BE2C (cell line): ENCODE measurements around the gene COBL.

Experiments
- DNase-seq: peaks from one replicate; pipeline ENCODE4 v3.0.0-alpha.2; 2020
- H3K27me3 ChIP-seq: fragments of 250-450 bp; sonication (Bioruptor Pico); 2 replicates; pipeline ENCODE4 v1.5.1; 2020; ENCODE audit warnings: mild to moderate bottlenecking
- H3K36me3 ChIP-seq: fragments of 250-450 bp; sonication (Bioruptor Pico); 2 replicates; pipeline ENCODE4 v1.5.1; 2020; ENCODE audit warnings: mild to moderate bottlenecking
- H3K4me1 ChIP-seq: fragments of 250-450 bp; sonication (Bioruptor Pico); 2 replicates; pipeline ENCODE4 v1.5.1; 2020
- H3K4me3 ChIP-seq: 2 replicates; pipeline ENCODE4 v1.5.1; 2011; ENCODE audit warnings: low read depth, low read length
- H3K9me3 ChIP-seq: fragments of 250-450 bp; sonication (Bioruptor Pico); 2 replicates; pipeline ENCODE4 v1.5.1; 2020
- TF ChIP-seq, protein P1 (sequence below): IDR thresholded peaks from 2 replicates; pipeline ENCODE4 v1.5.1; 2012; ENCODE audit warnings: mild to moderate bottlenecking, low read depth, low read length

Gene COBL

DNA sequence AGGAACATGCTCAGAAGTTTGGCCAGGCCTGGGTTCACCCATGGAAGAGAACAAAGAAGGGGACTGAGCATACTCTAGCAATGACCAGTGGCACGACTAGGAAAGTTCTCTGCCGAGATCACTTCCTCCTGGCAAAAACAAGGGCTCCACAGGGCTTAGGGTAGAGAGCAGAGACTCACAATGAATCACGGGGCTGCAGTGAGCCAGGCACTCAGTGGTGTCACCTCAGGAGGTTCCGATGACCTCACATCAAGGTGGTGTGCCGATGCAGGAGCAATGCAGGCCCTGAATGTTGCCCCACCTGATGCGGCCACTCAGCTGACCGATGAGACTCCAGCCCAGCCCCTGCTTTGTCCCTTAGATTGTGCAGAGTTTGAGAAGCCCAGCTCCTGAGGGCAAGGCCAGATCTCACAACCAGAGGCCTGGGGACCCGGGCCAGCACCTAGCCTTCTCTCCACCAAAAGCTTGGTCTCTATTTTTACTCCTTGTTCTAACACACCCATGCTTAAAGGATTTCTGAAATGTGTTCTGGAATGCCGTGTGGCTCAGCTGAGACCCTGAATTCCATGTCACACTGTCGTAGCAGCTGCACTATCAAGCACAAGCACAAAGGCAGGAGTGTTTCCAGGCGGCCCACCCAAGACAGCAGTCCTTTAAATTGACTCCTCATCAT, 60.9 kb downstream of the COBL start:
- TF ChIP-seq, protein P1, sequence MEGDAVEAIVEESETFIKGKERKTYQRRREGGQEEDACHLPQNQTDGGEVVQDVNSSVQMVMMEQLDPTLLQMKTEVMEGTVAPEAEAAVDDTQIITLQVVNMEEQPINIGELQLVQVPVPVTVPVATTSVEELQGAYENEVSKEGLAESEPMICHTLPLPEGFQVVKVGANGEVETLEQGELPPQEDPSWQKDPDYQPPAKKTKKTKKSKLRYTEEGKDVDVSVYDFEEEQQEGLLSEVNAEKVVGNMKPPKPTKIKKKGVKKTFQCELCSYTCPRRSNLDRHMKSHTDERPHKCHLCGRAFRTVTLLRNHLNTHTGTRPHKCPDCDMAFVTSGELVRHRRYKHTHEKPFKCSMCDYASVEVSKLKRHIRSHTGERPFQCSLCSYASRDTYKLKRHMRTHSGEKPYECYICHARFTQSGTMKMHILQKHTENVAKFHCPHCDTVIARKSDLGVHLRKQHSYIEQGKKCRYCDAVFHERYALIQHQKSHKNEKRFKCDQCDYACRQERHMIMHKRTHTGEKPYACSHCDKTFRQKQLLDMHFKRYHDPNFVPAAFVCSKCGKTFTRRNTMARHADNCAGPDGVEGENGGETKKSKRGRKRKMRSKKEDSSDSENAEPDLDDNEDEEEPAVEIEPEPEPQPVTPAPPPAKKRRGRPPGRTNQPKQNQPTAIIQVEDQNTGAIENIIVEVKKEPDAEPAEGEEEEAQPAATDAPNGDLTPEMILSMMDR: no peak
- Histone ChIP-seq H3K36me3 (no peaks in the 10 kb centered on the region), H3K27me3 (no peaks in the 10 kb centered on the region), H3K4me3 (no peak overlapping the region), H3K9me3 (no peaks in the 10 kb centered on the region), H3K4me1 (no peaks in the 10 kb centered on the region)
- no peak for DNase-seq

DNA sequence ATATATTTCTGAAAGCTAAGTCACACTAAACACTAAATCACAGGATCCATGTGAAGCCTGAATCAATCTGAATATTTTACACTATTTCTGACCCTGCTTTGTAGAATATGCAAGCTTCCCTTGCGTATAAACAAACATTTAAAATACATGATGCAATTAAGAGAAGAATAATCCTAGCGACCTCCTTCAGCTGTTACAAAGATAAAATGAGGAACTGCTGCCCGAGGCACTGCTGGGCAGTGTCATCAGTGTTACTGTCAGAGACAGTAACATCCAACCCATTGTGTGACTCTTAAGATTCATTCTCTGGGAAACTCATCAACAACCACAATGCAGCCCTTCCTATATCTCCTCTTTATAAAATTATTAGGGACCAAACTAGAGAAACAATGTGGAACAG, 61.6 kb downstream of the COBL start:
- no peaks in the 10 kb centered on the region for H3K27me3 ChIP-seq
- no peaks in the 10 kb centered on the region for H3K36me3 ChIP-seq
- no peak overlapping the region for H3K4me3 ChIP-seq
- H3K9me3 ChIP-seq: no peaks in the 10 kb centered on the region
- TF ChIP-seq, protein P1: no peak
- DNase-seq: no peak
- H3K4me1 ChIP-seq: no peaks in the 10 kb centered on the region

DNA sequence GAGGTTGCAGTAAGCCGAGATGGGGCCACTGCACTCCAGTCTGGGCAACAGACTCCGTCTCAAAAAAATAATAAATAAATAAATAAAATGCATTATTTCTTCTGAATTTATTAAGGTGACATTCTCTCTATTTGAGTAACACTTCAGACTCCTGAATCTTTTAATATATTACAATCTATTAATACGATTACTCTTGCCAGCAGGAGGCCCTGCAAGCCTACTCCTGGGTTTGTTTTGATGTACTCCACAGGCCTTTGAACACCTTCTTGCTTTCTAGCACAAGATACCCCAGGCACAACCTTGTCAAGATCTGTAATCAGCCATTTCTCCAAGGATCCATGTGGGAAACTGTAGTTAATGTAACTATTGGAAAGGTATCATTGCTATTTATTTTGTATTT, 63.5 kb downstream of the COBL start:
- no peaks in the 10 kb centered on the region for H3K36me3 ChIP-seq
- TF ChIP-seq, protein P1: no peak
- no peak overlapping the region for H3K4me3 ChIP-seq
- no peaks in the 10 kb centered on the region for H3K4me1 ChIP-seq
- H3K9me3 ChIP-seq: no peaks in the 10 kb centered on the region
- H3K27me3 ChIP-seq: no peaks in the 10 kb centered on the region
- no peak for DNase-seq

DNA sequence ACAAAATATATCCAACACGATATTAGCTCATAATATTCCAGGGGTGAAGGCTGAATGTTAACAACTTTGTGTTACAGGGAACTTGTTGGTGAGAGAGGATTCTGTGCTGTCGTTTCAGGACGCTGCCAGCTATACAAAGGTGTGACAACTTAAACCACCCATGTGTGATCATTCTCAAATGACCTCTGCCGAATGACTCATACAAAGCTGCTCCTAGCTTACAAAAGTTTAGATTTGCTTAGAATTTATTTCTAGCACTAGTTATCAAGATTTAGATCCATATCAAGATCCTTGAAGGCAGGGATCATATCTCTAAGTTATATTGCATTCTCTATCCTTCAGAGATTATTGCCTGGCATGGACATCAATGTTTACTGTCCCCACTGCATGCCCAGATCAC, 65.3 kb downstream of the COBL start:
- no peaks in the 10 kb centered on the region; the same call in 1 of the 2 replicates for H3K27me3 ChIP-seq
- no peaks in the 10 kb centered on the region for H3K4me1 ChIP-seq
- no peak for DNase-seq
- H3K36me3 ChIP-seq: no peaks in the 10 kb centered on the region
- H3K9me3 ChIP-seq: no peaks in the 10 kb centered on the region
- no peak overlapping the region for H3K4me3 ChIP-seq
- TF ChIP-seq, protein P1: no peak

DNA sequence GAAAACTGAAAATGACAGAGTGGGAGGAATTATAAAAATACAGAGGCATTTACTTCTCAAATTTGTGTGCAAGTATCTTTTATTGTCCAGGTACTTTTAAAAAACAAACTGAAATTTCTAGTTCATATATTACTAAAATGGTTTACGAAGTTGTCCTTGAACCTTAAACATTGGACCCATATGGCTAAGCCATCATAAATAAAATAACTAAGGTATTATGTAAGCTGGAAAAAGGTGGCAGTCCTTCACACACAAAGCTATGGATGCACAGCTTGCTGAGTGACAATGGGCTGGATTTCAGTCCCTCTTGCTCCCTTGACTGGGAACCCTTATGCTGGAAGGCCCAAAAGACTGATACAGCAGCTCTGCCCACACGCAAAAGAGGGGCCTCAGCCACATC, 66.1 kb downstream of the COBL start:
- no peaks in the 10 kb centered on the region for H3K9me3 ChIP-seq
- no peak overlapping the region for H3K4me3 ChIP-seq
- TF ChIP-seq, protein P1: no peak
- no peaks in the 10 kb centered on the region for H3K4me1 ChIP-seq
- DNase-seq: no peak
- no peaks in the 10 kb centered on the region; the same call in 1 of the 2 replicates for H3K27me3 ChIP-seq
- H3K36me3 ChIP-seq: no peaks in the 10 kb centered on the region

DNA sequence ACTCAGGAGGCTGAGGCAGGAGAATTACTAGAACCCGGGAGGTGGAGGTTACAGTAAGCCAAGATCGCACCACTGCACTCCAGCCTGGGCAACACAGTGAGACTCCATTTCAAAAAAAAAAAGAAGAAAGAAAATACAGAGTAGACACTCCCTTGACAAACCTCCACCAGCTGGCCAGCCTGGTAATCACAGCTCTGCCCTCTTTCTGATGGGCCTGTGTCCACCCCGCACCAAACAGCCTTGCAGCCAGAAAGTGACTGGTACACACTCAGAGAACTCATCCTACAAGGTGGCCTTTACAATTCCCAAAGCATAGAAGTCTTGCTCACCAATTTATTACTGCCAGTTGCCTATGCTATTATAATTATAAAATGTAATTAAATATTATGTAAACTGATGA, 66.6 kb downstream of the COBL start:
- no peaks in the 10 kb centered on the region; the same call in 1 of the 2 replicates for H3K27me3 ChIP-seq
- TF ChIP-seq, protein P1: no peak
- H3K36me3 ChIP-seq: no peaks in the 10 kb centered on the region
- no peak for DNase-seq
- H3K4me1 ChIP-seq: no peaks in the 10 kb centered on the region
- no peaks in the 10 kb centered on the region for H3K9me3 ChIP-seq
- no peak overlapping the region for H3K4me3 ChIP-seq
